GM12801 (cell line): ENCODE data around the gene DHX40.

ENCODE experiments used
- CTCF ChIP-seq: IDR thresholded peaks from one replicate; pipeline ENCODE4 v1.5.1; 2011; ENCODE audit warnings: control low read depth; ENCODE audit not compliant: insufficient read length; ENCODE audit errors: extremely low read depth

Gene DHX40

GRCh38 chr17:59617156-59617732 is 51.8 kb downstream of the DHX40 start:
- TF ChIP-seq CTCF, result no peak

GRCh38 chr17:59619035-59619297 is 53.6 kb downstream of the DHX40 start:
- TF ChIP-seq CTCF, result no peak

- no peak for TF ChIP-seq CTCF
Observed at GRCh38 chr17:59619298-59620063, 54.1 kb downstream of the DHX40 start, which contains the start of gene CLTC. TSS of gene CLTC (plus strand) at chr17:59619895. CDS start at chr17:59620132, 237 bp downstream.

- no peak for TF ChIP-seq CTCF
Observed at GRCh38 chr17:59620064-59620359, 54.6 kb downstream of the DHX40 start.

- TF ChIP-seq CTCF, result no peak
Observed at GRCh38 chr17:59620518-59621259, 55.3 kb downstream of the DHX40 start.

- TF ChIP-seq CTCF, result no peak
Observed at GRCh38 chr17:59621771-59622170, 56.4 kb downstream of the DHX40 start.

GRCh38 chr17:59623151-59623550 is 57.7 kb downstream of the DHX40 start:
- no peak for TF ChIP-seq CTCF
